ENCODE data around the gene TBC1D22B.
A peak's percentile ranks its signal among the peaks of the same experiment; 100 is the strongest.
"Not testable (repeated sequence)": the region's sequence is repeated elsewhere in the genome, so short reads cannot be mapped to it uniquely, and the experiment has no call there.

Gene TBC1D22B

DNA sequence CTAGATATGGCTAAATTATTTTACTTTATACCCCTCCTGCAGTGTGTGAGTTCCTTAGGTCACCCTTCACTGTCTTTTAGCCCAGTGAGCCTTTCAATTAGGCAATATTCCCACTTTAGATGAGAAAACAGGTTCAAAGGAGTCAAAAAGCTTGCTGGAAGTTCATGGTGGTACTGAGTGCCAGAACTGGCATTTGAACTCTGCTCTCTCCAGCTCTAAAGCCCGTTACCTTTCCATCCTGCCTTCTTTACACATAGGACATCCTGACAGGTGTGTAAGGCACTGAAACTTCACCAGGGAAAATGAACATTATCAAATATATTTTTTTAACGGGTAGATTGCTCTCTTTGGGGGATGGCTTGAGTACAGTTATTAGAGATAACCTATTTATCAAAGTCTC is 11.5 kb downstream of the TBC1D22B start:
- no peak for DNase-seq

DNA sequence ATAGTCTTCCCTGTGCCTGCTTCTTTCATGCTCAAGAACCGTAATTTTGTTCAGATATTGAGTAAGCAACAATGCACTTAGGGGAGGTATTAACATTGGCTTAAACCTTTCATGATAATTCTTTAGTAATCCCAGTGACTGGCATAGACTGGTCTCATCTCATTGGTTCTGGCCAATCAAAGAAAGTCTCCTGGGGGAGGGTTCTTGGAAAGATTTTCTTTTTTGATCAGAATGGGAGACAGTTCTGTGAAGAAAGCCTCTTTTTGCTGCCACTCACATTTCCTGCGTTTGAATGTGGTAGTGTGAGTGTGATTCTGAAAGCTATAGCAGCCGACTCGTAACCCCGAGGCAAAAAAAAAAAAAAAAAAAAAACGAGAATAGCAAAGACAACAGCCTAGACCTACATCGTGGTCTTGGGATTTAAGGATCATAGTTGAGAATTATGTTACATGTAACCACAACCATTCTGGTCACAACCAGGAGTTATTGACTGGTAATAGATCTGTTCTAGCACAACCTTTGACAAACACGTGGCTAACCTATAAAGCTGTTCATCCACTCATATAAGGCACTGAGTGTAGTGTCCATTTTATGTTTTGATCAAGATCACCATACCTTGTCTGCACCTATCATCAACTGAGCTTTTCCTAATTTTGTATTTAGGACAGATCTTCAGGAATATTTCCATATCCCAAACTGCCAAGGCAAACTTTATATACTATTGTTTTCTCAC is 15.4 kb downstream of the TBC1D22B start:
- no peak for DNase-seq

DNA sequence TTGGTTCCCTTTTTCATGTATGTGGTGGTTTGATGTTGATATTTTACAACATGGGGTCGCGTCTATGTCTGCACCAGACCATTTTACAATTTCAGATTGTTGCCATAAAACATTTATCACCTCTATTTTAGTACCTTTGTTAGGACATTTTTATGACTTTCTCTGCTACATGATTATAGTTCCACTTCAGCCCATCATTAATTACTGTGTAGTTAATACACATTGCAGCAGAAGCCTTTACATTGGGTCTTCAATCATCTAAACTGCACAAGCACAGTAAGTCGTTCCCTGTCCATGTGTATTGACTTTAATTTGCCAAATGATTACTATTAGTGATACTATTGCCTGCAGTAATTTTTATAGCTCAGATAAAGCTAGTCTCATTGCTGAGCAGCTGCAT is 16.1 kb downstream of the TBC1D22B start:
- no peak for DNase-seq

DNA sequence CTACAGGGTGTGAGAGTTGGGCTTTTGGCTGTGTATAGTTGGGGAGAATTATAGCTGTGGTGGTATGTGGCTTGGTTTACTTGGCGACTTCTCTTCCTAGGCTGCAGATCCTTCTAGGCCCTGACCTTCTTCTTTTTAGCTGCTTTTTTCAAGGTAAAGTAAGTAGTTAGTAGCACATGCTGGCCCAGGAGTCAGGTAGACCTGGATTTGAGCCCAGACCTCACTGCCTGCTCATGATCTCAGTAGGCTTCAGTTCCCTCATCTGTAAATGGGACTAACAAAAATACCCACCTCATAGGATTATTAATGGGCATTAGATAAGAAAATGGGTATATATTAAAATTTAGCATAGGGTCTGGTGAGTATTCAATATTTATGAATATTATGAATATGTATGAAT is 17.8 kb downstream of the TBC1D22B start:
- no peak for DNase-seq

DNA sequence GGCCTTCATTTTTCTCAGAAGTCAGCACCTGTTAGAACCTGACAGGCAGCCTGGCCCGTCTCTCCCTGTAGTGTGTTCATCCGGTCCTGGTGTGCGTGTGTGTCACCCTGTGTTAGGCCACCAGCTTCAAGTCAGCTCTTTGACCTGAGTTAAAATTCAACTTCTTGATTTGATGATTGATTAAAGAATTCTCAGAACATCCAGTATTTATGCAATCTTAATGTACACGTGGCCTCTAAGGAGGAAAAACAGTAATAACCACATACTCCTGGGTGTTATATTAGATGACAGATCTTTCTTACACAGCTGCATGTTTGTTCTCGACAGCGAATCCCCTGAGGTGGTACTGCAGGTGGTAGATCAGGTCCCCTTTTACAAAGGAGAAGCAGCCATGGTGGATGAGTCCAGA is 19.4 kb downstream of the TBC1D22B start:
- no peak for DNase-seq

DNA sequence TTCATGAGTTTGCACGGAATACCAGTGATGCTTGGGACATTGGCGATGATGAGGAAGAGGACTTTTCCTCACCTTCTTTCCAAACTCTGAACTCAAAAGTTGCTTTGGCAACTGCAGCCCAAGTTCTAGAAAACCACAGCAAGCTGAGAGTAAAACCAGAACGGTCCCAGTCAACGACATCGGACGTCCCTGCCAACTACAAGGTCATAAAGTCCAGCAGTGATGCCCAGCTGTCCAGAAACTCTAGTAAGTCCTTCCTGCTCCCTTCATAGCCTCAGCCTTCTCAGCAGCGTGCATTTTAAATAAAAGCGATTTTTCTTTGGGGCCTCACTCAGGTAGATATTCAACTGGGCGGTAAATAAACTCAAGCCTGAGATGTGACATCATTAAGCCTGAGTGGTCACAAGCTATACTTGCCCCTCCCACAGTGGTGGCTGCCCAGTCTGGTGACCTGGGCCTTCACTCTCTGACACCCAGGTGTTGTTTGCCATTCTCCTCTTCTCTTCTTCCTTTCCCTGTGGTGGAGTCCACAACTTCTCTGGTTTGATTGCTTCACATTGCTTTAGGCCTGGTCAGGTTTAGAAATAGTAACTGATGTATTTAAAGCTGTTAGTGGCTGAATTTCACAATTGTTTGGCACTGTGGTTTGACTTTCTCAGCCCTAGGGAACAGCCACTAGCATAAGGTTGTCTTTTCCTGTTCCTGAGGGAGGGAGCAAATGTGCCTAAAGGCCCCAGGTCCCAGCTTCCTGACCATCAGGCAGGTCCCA is 22.0 kb downstream of the TBC1D22B start:
- no peak for DNase-seq

DNA sequence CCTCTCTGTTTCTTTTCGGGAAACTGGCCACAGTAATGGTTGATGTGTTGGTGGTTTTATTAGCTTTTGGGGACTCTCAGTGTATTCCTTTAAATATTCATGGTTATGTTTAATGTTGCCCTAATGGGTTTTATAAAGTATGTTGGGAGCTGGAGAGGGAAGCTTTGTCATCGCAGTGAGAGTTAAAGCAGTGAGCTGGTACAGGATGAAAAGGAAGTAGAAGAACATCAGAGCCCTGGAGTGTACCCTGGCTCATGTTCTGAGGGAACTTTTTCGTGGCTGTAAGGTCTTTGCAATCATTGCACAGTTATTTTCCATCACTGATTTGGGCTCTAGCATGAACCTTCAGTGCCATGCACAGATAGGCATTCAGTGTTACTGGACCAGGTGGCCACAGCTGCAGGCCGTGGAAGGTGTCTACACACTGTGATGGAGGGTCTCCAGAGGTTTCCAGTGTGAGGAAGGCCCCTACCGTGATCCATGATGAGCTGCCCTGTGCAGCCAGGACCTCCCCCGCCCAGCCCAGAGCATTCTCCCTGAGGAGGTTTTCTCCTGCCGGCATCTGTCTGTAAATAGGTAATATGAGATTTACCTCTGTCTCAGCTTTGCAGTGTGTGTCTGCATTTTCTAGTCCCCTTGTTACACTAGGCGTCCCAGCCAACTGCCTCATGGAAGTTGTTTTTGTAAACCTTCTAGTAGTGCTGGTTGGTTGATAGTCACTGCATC is 22.8 kb downstream of the TBC1D22B start:
- no peak for DNase-seq

DNA sequence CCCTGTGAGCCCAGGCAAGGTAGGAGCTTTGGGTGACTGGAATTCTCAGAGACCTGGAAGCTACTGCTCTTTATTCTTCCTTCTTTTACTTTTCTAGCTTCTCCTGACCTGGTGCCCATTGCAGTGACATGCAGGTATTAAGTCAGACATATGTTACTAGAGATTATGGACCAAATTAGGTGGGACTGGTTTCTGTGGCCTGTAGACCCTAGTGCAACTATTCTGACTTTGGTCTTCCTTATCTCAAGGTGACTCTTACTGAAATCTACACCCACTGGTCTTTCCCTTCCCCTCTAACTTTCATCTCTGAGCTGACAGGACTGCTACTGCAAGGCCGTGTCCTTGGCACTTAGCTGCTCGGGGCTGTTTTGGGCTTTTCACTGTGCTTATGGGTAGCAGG is 24.8 kb downstream of the TBC1D22B start:
- DNase-seq, result no peak

DNA sequence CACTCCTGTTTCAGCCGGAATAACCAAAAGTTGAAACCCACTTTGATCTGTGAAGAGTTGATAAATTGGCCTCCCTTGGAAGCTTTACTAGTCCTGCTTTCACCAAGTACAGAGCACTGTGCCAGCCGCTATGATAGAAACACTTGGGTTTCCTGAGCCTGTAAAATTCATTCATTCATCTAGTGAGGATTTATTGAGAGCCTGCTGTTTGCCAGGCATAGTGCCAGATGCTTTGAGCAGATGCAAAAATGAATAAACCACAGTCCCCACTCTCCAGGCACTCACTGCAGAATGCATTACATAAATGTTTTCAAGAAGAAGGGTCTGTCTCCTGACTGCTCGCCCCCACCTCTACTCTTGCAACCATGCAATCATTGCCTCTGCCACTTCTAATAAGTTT is 25.7 kb downstream of the TBC1D22B start:
- DNase-seq, result peak; percentile 22

DNA sequence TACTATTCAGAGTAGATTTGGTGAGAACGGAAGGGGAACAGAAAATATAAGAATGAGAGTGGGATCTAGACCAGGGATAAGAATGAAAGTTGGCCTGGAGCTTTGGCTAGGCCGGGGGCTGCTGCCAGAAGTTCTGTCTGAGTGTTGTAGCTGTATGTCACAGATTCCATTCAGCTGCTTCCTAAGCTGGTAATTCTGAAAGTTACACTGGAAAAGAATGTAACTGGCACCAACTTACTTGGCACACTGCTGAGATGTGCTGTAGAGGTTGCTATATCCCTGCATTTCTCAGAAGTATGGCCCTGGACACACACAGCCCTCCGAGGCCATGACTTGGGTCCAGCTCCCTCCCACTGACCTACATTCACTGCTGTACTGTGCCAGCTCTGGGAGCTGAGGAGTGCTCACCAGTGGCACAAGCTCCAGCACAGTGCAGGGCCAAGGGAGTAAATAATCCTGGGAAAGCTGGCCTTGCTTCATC is 26.1 kb downstream of the TBC1D22B start:
- no peak for DNase-seq

DNA sequence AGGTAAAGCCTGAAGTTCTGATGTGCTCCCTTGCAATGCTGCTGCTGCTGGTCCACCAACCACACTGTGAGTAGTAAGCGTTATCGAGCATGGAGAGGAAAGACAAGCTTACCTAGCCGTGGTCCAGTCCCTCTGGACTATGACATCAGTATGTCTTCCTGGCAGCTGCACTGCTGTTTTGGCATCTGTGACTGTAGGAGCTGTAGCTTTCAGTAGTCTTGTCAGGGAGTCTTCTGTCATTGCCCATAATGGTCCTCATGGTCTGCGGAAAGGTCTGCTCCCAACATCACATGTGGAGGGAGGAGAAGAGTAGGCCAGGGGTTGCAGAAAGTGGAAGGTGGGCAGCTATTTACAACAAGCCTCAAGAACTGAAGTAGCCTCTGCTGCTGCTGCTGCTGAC is 27.2 kb downstream of the TBC1D22B start:
- no peak for DNase-seq

DNA sequence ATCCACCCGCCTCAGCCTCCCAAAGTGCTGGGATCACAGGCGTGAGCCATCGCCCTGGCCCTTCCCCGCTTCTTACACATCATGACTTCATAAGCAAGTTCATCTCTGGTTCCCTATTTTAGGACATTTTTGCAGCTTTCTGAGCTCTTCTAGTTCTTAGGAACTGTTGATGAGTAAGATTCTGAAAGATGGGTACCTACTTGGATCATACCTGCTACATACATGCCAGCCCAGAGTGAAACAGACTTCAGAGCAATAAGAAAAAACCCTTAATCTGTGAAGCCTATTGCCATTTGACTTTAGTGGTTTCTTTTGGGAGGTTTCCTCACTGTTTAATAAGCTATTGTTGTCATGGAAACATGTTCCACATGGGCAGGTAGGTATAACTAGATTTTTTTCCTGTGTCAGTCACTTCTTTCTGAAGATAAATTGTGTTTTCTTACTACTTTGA is 28.3 kb downstream of the TBC1D22B start:
- DNase-seq, result no peak

DNA sequence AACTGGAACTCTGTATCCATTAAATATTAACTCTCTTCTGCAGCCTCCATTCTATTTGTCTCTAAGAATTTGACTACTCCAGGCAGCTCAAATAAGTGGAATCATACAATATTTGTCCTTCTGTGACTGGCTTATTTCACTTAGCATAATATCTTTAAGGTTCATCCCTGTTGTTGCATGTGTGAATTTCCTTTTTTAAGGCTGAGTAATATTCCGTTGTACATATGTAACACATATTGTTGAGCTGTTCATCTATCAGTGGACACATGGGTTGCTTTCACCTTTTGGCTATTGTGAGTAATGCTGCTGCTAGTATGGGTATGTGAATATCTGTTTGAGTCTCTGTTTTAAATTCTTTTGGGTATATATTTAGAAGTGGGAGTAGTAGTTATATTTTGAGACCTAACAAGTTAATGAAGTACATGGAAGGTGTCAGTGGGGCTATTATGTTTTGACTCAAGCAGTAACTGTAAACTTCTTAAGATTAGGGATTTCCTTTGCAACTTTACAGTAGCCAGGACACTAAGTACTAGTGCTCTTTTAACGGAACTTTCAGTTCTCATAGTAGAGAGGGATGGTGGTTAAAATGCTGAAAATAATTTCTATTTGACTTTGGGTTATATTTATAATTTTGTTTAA is 30.1 kb downstream of the TBC1D22B start:
- DNase-seq, result no peak

DNA sequence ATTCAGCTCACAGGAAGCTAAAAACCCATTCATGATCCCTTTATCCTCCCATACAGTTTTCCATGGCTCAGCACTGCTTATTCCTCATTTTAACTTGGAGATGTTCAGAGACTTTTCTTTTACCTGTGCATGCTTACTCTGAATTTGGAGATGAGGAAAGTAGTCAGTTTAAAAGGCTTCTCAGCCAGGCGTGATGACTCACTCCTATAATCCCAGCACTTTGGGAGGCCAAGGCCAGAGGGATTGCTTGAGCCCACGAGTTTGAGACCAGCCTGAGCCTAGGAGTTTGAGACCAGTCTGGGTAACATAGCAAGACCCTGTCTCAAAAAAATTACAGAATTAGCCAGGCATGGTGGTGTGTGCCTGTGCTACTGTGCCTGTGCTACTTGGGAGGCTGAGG is 30.7 kb downstream of the TBC1D22B start:
- DNase-seq, result no peak

DNA sequence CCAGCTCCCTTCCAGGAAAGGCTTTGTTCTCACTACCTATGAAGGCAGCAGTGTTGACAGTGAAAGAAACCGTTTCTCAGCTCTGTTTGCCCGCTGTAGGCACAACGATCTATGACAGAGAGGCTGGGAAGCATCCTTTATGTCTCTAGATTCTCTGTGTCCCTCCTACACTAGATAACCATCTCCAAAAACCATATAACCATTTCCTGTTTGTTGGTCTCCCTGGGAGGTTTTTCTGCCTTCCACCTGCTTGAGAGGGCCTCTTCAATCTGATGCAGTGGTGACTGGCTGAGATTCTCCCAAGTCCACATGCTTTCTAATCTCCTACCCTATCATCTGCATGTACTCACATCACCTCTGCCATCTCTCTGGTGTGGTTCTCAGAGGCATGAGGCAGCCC is 32.4 kb downstream of the TBC1D22B start:
- DNase-seq, result no peak

DNA sequence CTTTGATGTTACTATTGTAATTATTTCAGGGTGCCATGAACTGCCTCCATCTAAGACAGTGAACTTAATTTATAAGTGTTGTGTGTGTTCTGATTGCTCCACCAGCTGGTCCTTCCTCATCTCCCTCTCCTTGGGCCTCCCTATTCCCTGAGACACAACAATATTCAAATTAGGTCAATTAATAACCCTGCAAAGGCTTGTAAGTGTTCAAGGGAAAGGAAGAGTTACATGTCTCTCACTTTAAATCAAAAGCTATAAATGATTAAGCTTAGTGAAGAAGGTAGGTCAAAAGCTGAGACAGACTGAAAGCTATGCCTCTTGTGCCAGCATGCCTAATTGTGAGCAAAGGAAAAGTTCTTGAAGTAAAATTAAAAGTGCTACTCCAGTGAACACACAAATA is 35.9 kb downstream of the TBC1D22B start:
- DNase-seq, result no peak

DNA sequence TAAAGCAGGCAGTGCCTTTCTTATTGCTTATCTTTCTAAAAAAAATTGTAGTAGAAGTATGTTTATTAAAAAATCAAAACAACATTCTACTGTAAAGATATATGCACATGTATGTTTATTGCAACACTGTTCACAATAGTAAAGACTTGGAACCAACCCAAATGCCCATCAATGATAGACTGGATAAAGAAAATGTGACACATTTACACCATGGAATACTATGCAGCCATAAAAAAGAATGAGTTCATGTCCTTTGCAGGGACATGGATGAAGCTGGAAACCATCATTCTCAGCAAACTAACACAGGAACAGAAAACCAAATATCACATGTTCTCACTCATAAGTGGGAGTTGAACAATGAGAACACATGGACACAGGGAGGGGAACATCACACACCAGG is 40.1 kb downstream of the TBC1D22B start:
- DNase-seq, result not testable (repeated sequence)

DNA sequence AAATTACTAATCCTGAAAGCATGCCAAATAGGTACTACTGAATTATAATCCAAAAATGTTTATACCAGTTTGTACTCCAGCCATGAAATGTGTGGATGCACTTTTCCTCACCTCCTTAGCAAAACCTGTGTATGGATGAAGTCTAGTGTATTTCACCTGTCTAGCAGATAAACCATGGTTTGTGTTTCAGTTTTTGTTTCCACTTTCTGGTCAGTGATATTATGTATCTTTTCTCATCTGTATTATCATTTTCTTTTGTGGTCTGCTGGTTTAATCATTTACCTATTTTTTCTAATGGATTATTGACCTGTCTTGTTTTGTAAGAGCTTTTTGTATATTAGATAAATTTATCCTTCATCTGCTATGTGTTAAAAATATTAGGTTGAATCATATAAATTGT is 41.4 kb downstream of the TBC1D22B start:
- no peak for DNase-seq

DNA sequence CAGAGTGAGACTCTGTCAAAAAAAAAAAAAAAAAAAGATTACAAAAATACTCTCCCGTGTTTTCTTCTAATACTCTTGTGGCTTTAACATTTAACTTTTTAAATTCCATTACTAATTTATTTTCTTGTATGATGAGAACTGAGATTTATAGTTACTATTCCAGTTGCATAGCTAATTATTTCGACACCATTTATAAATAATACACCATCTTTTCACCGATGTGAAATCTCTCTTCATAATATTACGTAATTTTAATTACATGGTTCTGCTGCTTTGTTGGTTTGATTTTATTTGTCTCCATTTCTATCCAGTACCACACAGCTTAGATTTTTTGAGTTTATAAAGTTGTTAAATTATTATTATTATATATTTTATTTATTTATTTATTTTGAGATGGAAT is 42.4 kb downstream of the TBC1D22B start:
- DNase-seq, result no peak

DNA sequence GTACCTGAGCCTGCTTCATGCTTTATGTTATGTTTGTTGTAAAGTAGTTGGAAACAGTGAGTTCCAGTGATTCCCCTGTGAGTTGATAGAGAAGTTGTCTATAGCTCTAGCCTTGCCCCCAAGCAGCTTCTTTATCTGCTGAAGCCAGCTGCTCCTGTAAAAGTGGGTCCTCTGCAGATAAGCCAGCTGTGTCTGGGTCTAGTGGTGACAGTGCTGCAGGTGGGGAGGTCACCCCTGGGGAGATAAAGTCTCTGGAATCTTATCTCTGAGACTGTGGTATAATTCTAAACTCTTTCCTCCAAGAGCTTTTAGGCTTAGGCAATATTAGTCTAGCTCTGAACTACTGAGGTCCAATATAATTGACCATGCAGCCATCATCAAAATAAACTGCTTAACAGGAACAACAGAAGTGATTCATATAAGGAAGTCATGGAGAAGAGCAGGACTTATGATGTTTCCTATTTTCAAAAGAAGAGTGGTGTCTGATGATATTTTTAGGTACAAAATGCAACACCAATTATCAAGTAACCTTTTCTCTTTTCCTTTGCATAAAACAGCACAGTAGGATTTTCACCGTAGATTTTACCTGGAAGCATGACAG is 44.6 kb downstream of the TBC1D22B start:
- DNase-seq, result no peak

DNA sequence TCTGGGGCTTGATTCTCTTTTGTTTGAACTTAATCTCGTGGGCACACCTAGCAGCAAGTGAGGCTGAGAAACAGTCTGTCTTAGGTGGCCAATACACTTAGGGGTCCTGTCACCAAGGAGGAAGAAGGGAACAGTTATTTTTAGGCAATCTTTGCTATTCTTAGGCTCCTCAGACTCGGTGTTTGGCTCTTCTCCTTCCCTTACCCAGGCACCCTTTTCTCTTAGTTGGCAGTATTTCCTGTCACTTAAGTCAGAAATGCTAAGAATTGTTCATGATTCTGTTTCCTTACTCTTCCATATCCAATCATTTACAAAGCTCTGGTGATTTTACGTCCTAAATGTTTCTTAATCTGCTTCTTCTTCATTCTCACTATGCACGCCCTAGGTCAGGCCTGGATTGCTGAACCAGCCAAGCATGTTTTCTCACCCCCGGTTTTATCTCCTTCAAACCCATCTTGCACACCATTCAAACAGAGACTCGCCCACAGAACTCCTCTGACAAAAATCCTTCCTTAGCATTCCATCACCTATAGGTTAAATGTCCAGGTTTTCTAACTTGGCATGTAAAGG is 45.6 kb downstream of the TBC1D22B start:
- DNase-seq, result no peak

DNA sequence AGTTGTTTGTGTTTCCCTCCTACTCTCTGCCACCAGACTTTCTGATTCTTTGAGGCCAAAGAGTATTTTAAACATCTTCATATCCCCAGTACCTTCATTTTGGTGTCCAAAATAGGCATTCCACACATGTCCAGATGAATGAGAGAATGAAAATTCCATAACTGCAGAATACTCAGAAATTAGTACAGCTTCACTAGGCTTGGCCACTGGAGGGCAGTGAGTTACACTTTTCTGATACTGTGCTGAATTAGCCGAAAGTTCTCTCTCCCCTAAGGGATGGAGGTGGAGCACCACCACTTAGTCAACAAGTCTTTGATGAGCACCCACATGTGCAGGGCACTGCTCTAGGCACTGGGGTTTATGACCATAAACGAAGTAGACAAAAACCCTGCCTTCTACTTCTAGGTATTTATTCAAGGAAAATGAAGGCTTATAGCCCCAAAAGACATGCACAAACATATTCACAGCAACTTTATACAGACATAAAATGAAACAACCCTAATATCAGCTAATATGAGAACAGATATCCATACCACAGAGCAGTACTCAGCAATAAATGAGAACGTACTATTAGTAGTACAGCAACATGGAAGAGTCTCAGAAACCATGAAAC is 46.4 kb downstream of the TBC1D22B start:
- peak; percentile 35 for DNase-seq
